Endothelial cell of umbilical vein (primary cell): Measurements from ENCODE around the gene CEP120. TPM values are rescaled to one million over a fixed set of nuclear protein-coding genes. Genes with fewer than 3 reads are reported as not detected.

Experiments
- BruUV-seq: library from RNA; stranded (reverse); fragments of 400-500 nt; replicated peaks from 2 replicates; lab custom pipeline; 2021; lab: Mats Ljungman, UMichigan
- CTCF ChIA-PET: fragments of 300-600, 350-600 bp; sonication (Branson Sonifier 250); formaldehyde crosslinking; loops from one replicate; lab custom pipeline; 2021; ENCODE audit warnings: antibody characterized with exemption, inconsistent platforms; lab: Charles Lee
- POLR2A ChIA-PET: fragments of 300-600, 350-600 bp; sonication (Branson Sonifier 250); formaldehyde crosslinking; loops from one replicate; lab custom pipeline; 2021; ENCODE audit warnings: antibody characterized with exemption, inconsistent platforms; lab: Charles Lee
- DNase-seq: peaks from one replicate; pipeline ENCODE4 v3.0.0-alpha.2; 2011; ENCODE audit warnings: low read depth, low spot score
- FAIRE-seq: peaks from 2 replicates; lab custom pipeline; 2011; peaks lifted over from hg19 to GRCh38; lab: Jason Lieb, UNC
- H2AFZ ChIP-seq: 2 replicates; pipeline ENCODE4 v1.6.0; 2012; ENCODE audit warnings: low read depth, low read length, control low read depth, inconsistent platforms
- H3K27ac ChIP-seq: 2 replicates; pipeline ENCODE4 v1.5.1; 2011; ENCODE audit warnings: low read depth, mild to moderate bottlenecking, control low read depth, low read length, moderate library complexity; ENCODE audit not compliant: insufficient read depth
- H3K27me3 ChIP-seq, 2 experiments: 2 replicates each; pipeline versions ENCODE4 v1.6.0 to v1.6.1; 2011; ENCODE audit warnings: low read length in 2 of 2, mixed read lengths in 1 of 2; ENCODE audit not compliant: control insufficient read depth in 2 of 2, insufficient read depth in 2 of 2
- H3K36me3 ChIP-seq, 2 experiments: 2 replicates in 1 of 2; 3 replicates in 1 of 2; pipeline ENCODE4 v1.5.1; 2011; ENCODE audit warnings: low read length in 2 of 2, mild to moderate bottlenecking in 1 of 2, moderate library complexity in 1 of 2; ENCODE audit not compliant: control insufficient read depth in 2 of 2, insufficient read depth in 2 of 2; ENCODE audit errors: extremely low read depth in 1 of 2
- H3K4me1 ChIP-seq: 3 replicates; pipeline ENCODE4 v1.5.1; 2011; ENCODE audit warnings: mild to moderate bottlenecking, low read length; ENCODE audit not compliant: control insufficient read depth, insufficient read depth; ENCODE audit errors: extremely low read depth
- H3K4me2 ChIP-seq: 2 replicates; pipeline ENCODE4 v1.6.1; 2011; ENCODE audit warnings: low read length, control low read depth, mixed read lengths; ENCODE audit not compliant: insufficient read depth
- H3K4me3 ChIP-seq, 3 experiments: fragments of 200-600 bp in 1 of 3; sonication (generic), shearing (Covaris generic) in 1 of 3; replicated peaks in 1 of 3; 2 replicates each; pipeline ENCODE4 v1.5.1; 2011 to 2016; ENCODE audit warnings: control low read depth in 3 of 3, low read length in 3 of 3, mild to moderate bottlenecking in 2 of 3, inconsistent platforms in 1 of 3, low read depth in 1 of 3, moderate library complexity in 1 of 3; ENCODE audit not compliant: insufficient read depth in 1 of 3
- H3K79me2 ChIP-seq: 2 replicates; pipeline ENCODE4 v1.6.0; 2012; ENCODE audit warnings: low read length, inconsistent platforms; ENCODE audit not compliant: control insufficient read depth, insufficient read depth
- H3K9ac ChIP-seq: replicated peaks from 2 replicates; pipeline ENCODE3; 2011; ENCODE audit warnings: low read length, control low read depth; ENCODE audit not compliant: insufficient read depth; ENCODE audit errors: extremely low read depth
- H3K9me1 ChIP-seq: replicated peaks from 3 replicates; pipeline ENCODE4 v1.6.0; 2011; ENCODE audit warnings: mild to moderate bottlenecking, low read length; ENCODE audit not compliant: control insufficient read depth, insufficient read depth; ENCODE audit errors: extremely low read depth
- H3K9me3 ChIP-seq: replicated peaks from 2 replicates; pipeline ENCODE4 v1.5.1; 2012; ENCODE audit warnings: low read length, inconsistent platforms; ENCODE audit not compliant: control insufficient read depth, insufficient read depth
- H4K20me1 ChIP-seq: replicated peaks from 2 replicates; pipeline ENCODE3; 2011; ENCODE audit warnings: mild to moderate bottlenecking, low read length; ENCODE audit not compliant: control insufficient read depth, insufficient read depth; ENCODE audit errors: extremely low read depth
- EZH2 ChIP-seq: IDR thresholded peaks from 2 replicates; pipeline ENCODE4 v1.6.1; 2012; ENCODE audit warnings: borderline replicate concordance, low read depth, mild to moderate bottlenecking, moderate library complexity, low read length, inconsistent platforms; ENCODE audit not compliant: severe bottlenecking
- GATA2 ChIP-seq: IDR thresholded peaks from 2 replicates; pipeline ENCODE4 v1.7.0; 2011; ENCODE audit warnings: low read depth, mild to moderate bottlenecking, moderate library complexity, mixed read lengths, low read length; ENCODE audit not compliant: insufficient read length, insufficient read depth
- MYC ChIP-seq: IDR thresholded peaks from one replicate; pipeline ENCODE4 v1.6.1; 2011; ENCODE audit warnings: mild to moderate bottlenecking, low read depth, low read length
- POLR2A ChIP-seq: IDR thresholded peaks from 2 replicates; pipeline ENCODE4 v1.6.1; 2012; ENCODE audit warnings: low read depth, mild to moderate bottlenecking, control low read depth, low read length
- dilution Hi-C: fragments of 300-500 bp; cut with MboI; formaldehyde crosslinking; loops from one replicate; pipeline ENCODE4 v1.15.0; 2019; ENCODE audit warnings: low sequenced_read_pairs; ENCODE audit not compliant: extremely low pct_ligation_motif_present
- intact Hi-C: fragments of 100-400 bp; cut with micrococcal nuclease; formaldehyde crosslinking; loops from one replicate; pipeline ENCODE4 v1.10.0; 2022
- polyA plus RNA-seq, 4 experiments: library from polyadenylated mRNA; depleted of rRNA in 3 of 4; stranded (reverse) in 3 of 4; unstranded in 1 of 4; fragments of >200 nt; gene quantifications; 2 replicates each; pipeline versions ENCODE4 v1.2.1 to v1.2.3, GENCODE V29; 2011 to 2012; ENCODE audit warnings: missing spikeins in 1 of 4
- total RNA-seq: library from RNA; stranded (reverse); gene quantifications from 2 replicates; pipeline ENCODE4 v1.2.3, GENCODE V29; 2021
- TF ChIP-seq, protein P1 (sequence below): IDR thresholded peaks from 2 replicates; pipeline ENCODE4 v1.6.1; 2011; ENCODE audit not compliant: insufficient read depth, insufficient read length
- TF ChIP-seq, protein P2 (sequence below), 2 donors: IDR thresholded peaks; 1 replicate in 1 of 2; 2 replicates in 1 of 2; pipeline ENCODE4 v1.5.1; 2011; ENCODE audit warnings: low read length in 2 of 2, mild to moderate bottlenecking in 2 of 2, moderate library complexity in 2 of 2, control low read depth in 1 of 2, inconsistent platforms in 1 of 2, low read depth in 1 of 2; ENCODE audit not compliant: insufficient read depth in 1 of 2; ENCODE audit errors: extremely low read depth in 1 of 2

The CEP120 gene
- total and polyA plus RNA-seq, 2 donors (not counting 3 experiments of a cell fraction or from before 2014, with no cell fraction given): 6.6 to 18.8 TPM

GRCh38 chr5:123382252-123382651, 41.0 kb downstream of the CEP120 start:
- no peaks in the 10 kb centered on the region for H3K9me1 ChIP-seq
- FAIRE-seq (no peak), DNase-seq (no peak)
- dilution Hi-C loops: no loop called here
- H3K4me2 ChIP-seq: no peak overlapping the region
- H3K9ac ChIP-seq: no peak overlapping the region
- H3K4me1 ChIP-seq: no peaks in the 10 kb centered on the region
- BruUV-seq: no TSS peak
- no peaks in the 10 kb centered on the region for H3K27me3 ChIP-seq
- H3K9me3 ChIP-seq: no peaks in the 10 kb centered on the region
- ChIA-PET POLR2A (no interaction called here), CTCF (interaction anchor here (0.6 kb wide), 1 partner anchor 15 kb away, joined by 3 read pairs; no protein-coding TSS in a partner anchor)
- H2AFZ ChIP-seq: no peak overlapping the region
- peaks cover 2 to 17% of the 10 kb centered on the region in 2 experiments for H3K36me3 ChIP-seq
- no peaks in the 10 kb centered on the region for H3K79me2 ChIP-seq
- TF ChIP-seq GATA2: no peak
- TF ChIP-seq MYC: no peak
- TF ChIP-seq, protein P1, sequence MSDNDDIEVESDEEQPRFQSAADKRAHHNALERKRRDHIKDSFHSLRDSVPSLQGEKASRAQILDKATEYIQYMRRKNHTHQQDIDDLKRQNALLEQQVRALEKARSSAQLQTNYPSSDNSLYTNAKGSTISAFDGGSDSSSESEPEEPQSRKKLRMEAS: no peak
- TF ChIP-seq POLR2A: no peak
- no peak for TF ChIP-seq EZH2
- no peak overlapping the region for H3K27ac ChIP-seq
- H3K4me3 ChIP-seq: no peak overlapping the region
- no peaks in the 10 kb centered on the region for H4K20me1 ChIP-seq
- intact Hi-C loops: no loop called here

DNA sequence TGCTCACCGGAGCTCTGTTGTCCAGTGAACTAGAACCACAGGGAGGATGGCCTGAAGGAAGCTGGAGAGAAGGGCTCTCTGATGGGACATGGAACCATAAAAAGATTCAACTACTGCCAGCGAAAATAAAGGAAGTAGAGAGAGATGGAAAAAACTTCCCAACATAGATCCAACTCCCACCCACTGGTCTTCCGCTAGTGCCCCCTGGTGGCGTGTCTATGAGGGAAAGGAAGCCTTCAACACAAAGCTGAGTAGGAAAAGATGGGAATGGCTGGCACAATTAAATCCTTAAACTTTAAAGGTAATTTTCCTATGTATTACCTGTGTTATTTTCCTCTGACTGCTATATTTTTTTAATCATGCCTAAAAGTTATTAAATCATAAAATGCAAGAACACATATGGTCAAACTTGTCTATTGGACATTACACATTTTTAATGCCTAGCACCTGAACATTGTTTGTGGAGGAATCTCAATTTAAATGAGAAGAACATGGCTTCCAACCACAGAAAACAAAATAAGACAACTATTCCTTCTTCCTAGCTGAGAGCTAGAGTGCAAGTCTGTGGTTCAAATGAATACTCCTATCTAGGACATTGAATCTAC, 51.5 kb downstream of the CEP120 start:
- POLR2A ChIA-PET: no interaction called here
- dilution Hi-C loops: no loop called here
- no TSS peak for BruUV-seq
- Histone ChIP-seq H3K4me2 (no peak overlapping the region), H3K9me3 (no peaks in the 10 kb centered on the region), H3K9ac (no peak overlapping the region), H3K27me3 (no peaks in the 10 kb centered on the region), H2AFZ (no peak overlapping the region), H4K20me1 (no peaks in the 10 kb centered on the region), H3K9me1 (no peaks in the 10 kb centered on the region), H3K36me3 (no peaks in the 10 kb centered on the region), H3K27ac (no peak overlapping the region), H3K4me3 (no peak overlapping the region), H3K4me1 (no peaks in the 10 kb centered on the region), H3K79me2 (no peaks in the 10 kb centered on the region)
- CTCF ChIA-PET: interaction anchor here (0.7 to 3.1 kb wide), 6 partner anchors 9 to 865 kb away, joined by 3 to 22 read pairs (median 6); no protein-coding TSS in a partner anchor
- FAIRE-seq: no peak
- intact Hi-C loops: no loop called here
- TF ChIP-seq, protein P2, sequence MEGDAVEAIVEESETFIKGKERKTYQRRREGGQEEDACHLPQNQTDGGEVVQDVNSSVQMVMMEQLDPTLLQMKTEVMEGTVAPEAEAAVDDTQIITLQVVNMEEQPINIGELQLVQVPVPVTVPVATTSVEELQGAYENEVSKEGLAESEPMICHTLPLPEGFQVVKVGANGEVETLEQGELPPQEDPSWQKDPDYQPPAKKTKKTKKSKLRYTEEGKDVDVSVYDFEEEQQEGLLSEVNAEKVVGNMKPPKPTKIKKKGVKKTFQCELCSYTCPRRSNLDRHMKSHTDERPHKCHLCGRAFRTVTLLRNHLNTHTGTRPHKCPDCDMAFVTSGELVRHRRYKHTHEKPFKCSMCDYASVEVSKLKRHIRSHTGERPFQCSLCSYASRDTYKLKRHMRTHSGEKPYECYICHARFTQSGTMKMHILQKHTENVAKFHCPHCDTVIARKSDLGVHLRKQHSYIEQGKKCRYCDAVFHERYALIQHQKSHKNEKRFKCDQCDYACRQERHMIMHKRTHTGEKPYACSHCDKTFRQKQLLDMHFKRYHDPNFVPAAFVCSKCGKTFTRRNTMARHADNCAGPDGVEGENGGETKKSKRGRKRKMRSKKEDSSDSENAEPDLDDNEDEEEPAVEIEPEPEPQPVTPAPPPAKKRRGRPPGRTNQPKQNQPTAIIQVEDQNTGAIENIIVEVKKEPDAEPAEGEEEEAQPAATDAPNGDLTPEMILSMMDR (IDR thresholded peaks at IDR 0.05; ENCODE audit: extremely low read depth in 1 of 2, insufficient read depth in 1 of 2, low read depth in 1 of 2, low read length in 2 of 2): peak; percentile 40 to 49
- TF ChIP-seq GATA2: no peak
- no peak for DNase-seq
